Keratinocyte (primary cell): ENCODE data around the gene MRTFA. TPM values are rescaled to one million over a fixed set of nuclear protein-coding genes. Genes with fewer than 3 reads are reported as not detected.

Experiments
- DNase-seq: peaks from one replicate; pipeline ENCODE4 v3.0.0-alpha.2; 2011; ENCODE audit warnings: low read depth, missing footprints, low spot score
- FAIRE-seq: peaks from 2 replicates; lab custom pipeline; 2011; peaks lifted over from hg19 to GRCh38; lab: Jason Lieb, UNC
- H2AFZ ChIP-seq: 2 replicates; pipeline ENCODE4 v1.6.0; 2012; ENCODE audit warnings: low read length, control low read depth, inconsistent platforms; ENCODE audit not compliant: control insufficient read depth
- H3K27ac ChIP-seq: 2 replicates; pipeline ENCODE4 v1.5.1; 2011; ENCODE audit warnings: low read length; ENCODE audit not compliant: control insufficient read depth, insufficient read depth
- H3K27me3 ChIP-seq: 3 replicates; pipeline ENCODE4 v1.6.0; 2011; ENCODE audit warnings: low read length; ENCODE audit not compliant: control insufficient read depth, insufficient read depth; ENCODE audit errors: extremely low read depth
- H3K36me3 ChIP-seq, 2 experiments: 2 replicates in 1 of 2; 3 replicates in 1 of 2; pipeline ENCODE4 v1.5.1; 2011; ENCODE audit warnings: low read length in 2 of 2, mild to moderate bottlenecking in 1 of 2; ENCODE audit not compliant: control insufficient read depth in 2 of 2, insufficient read depth in 2 of 2; ENCODE audit errors: extremely low read depth in 1 of 2
- H3K4me1 ChIP-seq: 3 replicates; pipeline ENCODE4 v1.5.1; 2011; ENCODE audit warnings: low read length; ENCODE audit not compliant: control insufficient read depth, insufficient read depth; ENCODE audit errors: extremely low read depth
- H3K4me2 ChIP-seq: 3 replicates; pipeline ENCODE4 v1.6.0; 2011; ENCODE audit warnings: low read depth, low read length; ENCODE audit not compliant: control insufficient read depth, insufficient read depth; ENCODE audit errors: extremely low read depth
- H3K4me3 ChIP-seq, 3 experiments: fragments of 200-600 bp in 1 of 3; sonication (generic) in 1 of 3; 2 replicates in 2 of 3; 3 replicates in 1 of 3; pipeline ENCODE4 v1.5.1; 2011 to 2016; ENCODE audit warnings: low read length in 3 of 3, mild to moderate bottlenecking in 3 of 3, control low read depth in 2 of 3, inconsistent platforms in 1 of 3, low read depth in 1 of 3, mixed read lengths in 1 of 3, mixed run types in 1 of 3, moderate library complexity in 1 of 3; ENCODE audit not compliant: control insufficient read depth in 2 of 3, insufficient read depth in 2 of 3; ENCODE audit errors: extremely low read depth in 1 of 3
- H3K79me2 ChIP-seq: 2 replicates; pipeline ENCODE4 v1.6.0; 2012; ENCODE audit warnings: low read length; ENCODE audit not compliant: control insufficient read depth, insufficient read depth
- H3K9ac ChIP-seq: 3 replicates; pipeline ENCODE4 v1.6.0; 2011; ENCODE audit warnings: low read length; ENCODE audit not compliant: control insufficient read depth, insufficient read depth; ENCODE audit errors: extremely low read depth
- H3K9me1 ChIP-seq: 3 replicates; pipeline ENCODE4 v1.6.0; 2011; ENCODE audit warnings: low read length; ENCODE audit not compliant: control insufficient read depth, insufficient read depth; ENCODE audit errors: extremely low read depth
- H3K9me3 ChIP-seq: 2 replicates; pipeline ENCODE4 v1.5.1; 2012; ENCODE audit warnings: low read depth, low read length; ENCODE audit not compliant: control insufficient read depth
- H4K20me1 ChIP-seq: 3 replicates; pipeline ENCODE4 v1.6.0; 2011; ENCODE audit warnings: low read length; ENCODE audit not compliant: control insufficient read depth, insufficient read depth; ENCODE audit errors: extremely low read depth
- EZH2 ChIP-seq: IDR thresholded peaks from one replicate; pipeline ENCODE4 v1.6.1; 2012; ENCODE audit warnings: inconsistent platforms, mild to moderate bottlenecking, low read length, moderate library complexity
- dilution Hi-C: fragments of 300-500 bp; cut with MboI; formaldehyde crosslinking; loops from one replicate; pipeline ENCODE4 v1.7.0; 2020; ENCODE audit warnings: low sequenced_read_pairs; ENCODE audit not compliant: extremely low pct_ligation_motif_present
- polyA plus RNA-seq, 5 experiments: library from polyadenylated mRNA; depleted of rRNA in 3 of 5; stranded (reverse) in 3 of 5; stranded (forward) in 1 of 5; unstranded in 1 of 5; fragments of >200 nt; gene quantifications; 1 replicate in 1 of 5; 2 replicates in 3 of 5; 3 replicates in 1 of 5; pipeline versions ENCODE4 v1.2.1 to v1.2.3, GENCODE V29; 2011 to 2012; ENCODE audit warnings: missing spikeins in 2 of 5, low read depth in 1 of 5, low replicate concordance in 1 of 5
- TF ChIP-seq, protein P1 (sequence below), 3 experiments: IDR thresholded peaks in 1 of 3; conservative IDR thresholded peaks in 1 of 3; optimal IDR thresholded peaks in 1 of 3; 2 replicates in 2 of 3; 3 replicates in 1 of 3; pipeline versions ENCODE3 to v1.5.1; 2011; ENCODE audit warnings: low read length in 3 of 3, mild to moderate bottlenecking in 3 of 3, moderate library complexity in 2 of 3, control low read depth in 1 of 3, inconsistent platforms in 1 of 3; ENCODE audit not compliant: insufficient read depth in 2 of 3; ENCODE audit errors: extremely low read depth in 1 of 3

MRTFA gene
- polyA plus RNA-seq, 1 donor (not counting 4 experiments of a cell fraction or from before 2014, with no cell fraction given), result 6.5 TPM

DNA sequence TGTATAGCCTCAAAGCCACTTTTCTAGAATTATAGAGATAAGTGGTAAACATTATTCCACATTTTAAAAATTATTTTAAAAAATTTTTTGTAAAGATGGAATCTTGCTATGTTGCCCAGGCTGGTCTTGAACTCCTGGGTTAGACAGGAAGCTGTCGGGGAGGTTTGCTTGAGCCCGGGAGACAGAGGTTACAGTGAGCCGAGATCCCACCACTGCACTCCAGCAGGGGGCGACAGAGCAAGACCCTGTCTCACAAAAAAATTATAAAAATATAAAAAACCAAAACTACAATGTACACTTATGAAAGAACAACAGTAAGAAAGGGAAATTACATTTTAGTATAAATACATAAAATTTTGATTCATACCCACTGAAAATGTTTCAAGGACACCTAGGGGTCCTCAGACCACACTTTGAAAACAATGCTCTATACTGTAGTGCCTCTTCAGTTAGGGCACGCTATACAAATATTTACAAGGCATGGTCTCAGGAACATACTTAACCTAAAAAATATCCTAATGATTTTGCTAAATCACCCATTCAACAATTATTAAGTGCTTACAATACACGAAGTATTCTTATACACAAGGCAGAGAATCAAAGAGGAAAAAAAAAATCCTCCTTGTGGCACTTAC lies 111.2 kb downstream of the MRTFA start:
- Histone ChIP-seq H3K4me2 (no peak overlapping the region), H2AFZ (no peak overlapping the region), H3K27me3 (no peaks in the 10 kb centered on the region), H3K4me3 (no peak overlapping the region), H3K27ac (no peak overlapping the region), H3K4me1 (peaks cover 15% of the 10 kb centered on the region), H3K9ac (no peak overlapping the region), H4K20me1 (no peaks in the 10 kb centered on the region), H3K9me3 (no peaks in the 10 kb centered on the region), H3K79me2 (peaks cover 62% of the 10 kb centered on the region), H3K9me1 (no peaks in the 10 kb centered on the region), H3K36me3 (peaks cover 5 to 11% of the 10 kb centered on the region in 2 experiments)
- dilution Hi-C loops, result loop anchor here (25.0 kb wide), 1 partner anchor 112 kb away; the partner anchor contains the start of gene MRTFA
- DNase-seq (no peak), FAIRE-seq (no peak)
- TF ChIP-seq, protein P1, sequence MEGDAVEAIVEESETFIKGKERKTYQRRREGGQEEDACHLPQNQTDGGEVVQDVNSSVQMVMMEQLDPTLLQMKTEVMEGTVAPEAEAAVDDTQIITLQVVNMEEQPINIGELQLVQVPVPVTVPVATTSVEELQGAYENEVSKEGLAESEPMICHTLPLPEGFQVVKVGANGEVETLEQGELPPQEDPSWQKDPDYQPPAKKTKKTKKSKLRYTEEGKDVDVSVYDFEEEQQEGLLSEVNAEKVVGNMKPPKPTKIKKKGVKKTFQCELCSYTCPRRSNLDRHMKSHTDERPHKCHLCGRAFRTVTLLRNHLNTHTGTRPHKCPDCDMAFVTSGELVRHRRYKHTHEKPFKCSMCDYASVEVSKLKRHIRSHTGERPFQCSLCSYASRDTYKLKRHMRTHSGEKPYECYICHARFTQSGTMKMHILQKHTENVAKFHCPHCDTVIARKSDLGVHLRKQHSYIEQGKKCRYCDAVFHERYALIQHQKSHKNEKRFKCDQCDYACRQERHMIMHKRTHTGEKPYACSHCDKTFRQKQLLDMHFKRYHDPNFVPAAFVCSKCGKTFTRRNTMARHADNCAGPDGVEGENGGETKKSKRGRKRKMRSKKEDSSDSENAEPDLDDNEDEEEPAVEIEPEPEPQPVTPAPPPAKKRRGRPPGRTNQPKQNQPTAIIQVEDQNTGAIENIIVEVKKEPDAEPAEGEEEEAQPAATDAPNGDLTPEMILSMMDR (optimal IDR thresholded peaks at IDR 0.05 in 1 of 3, IDR thresholded peaks at IDR 0.05 in 1 of 3, conservative IDR thresholded peaks at IDR 0.05 in 1 of 3; ENCODE audit: extremely low read depth in 1 of 3, insufficient read depth in 2 of 3, low read length in 3 of 3), result peak; percentile 55 to 64 (median 62)
- TF ChIP-seq EZH2, result no peak

DNA sequence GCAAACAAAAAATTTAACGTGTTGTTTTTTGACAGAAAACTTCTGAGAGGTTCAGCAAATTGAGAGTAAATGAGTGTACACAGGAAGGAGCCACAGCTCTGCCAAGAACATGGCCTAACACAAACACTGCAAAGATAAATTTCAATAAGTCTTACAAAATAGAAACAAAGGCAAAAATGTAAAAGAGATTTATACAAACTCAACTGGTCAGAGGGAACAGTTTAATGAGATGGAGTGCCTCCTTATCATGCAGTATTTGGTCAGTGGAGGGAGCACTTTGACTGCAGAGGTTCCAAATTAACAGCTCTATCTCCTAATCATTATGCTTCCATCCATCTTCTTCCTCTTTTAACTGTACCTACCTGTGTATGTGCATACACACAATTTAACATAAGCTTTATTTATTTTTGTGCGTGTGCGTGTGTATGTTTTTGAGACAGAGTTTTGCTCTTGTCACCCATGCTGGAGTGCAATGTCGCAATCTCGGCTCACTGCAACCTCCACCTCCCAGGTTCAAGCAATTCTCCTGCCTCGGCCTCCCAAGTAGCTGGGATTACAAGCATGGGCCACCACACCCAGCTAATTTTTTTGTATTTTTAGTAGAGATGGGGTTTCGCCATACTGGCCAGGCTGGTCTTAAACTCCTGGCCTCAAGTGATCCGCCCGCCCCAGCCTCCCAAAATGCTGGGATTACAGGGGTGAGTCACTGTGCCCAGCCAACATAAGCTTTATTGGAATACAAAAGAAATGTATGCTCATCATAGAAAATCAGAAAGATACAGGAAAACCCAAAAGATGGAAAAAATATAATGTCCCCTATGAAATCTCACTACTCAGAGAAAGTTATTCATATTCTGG lies 111.9 kb downstream of the MRTFA start:
- Histone ChIP-seq H2AFZ (no peak overlapping the region), H3K79me2 (peaks cover 61% of the 10 kb centered on the region), H3K9ac (no peak overlapping the region), H3K36me3 (peaks cover 5 to 7% of the 10 kb centered on the region in 2 experiments), H3K9me3 (no peaks in the 10 kb centered on the region), H3K27me3 (no peaks in the 10 kb centered on the region), H3K27ac (no peak overlapping the region), H4K20me1 (no peaks in the 10 kb centered on the region), H3K4me1 (peaks cover 21% of the 10 kb centered on the region), H3K9me1 (no peaks in the 10 kb centered on the region), H3K4me3 (no peak overlapping the region), H3K4me2 (no peak overlapping the region)
- TF ChIP-seq EZH2, result no peak
- TF ChIP-seq, protein P1 (optimal IDR thresholded peaks at IDR 0.05 in 1 of 3, IDR thresholded peaks at IDR 0.05 in 1 of 3, conservative IDR thresholded peaks at IDR 0.05 in 1 of 3; ENCODE audit: extremely low read depth in 1 of 3, insufficient read depth in 2 of 3, low read length in 3 of 3), result peak; percentile 20 to 52 (median 42)
- dilution Hi-C loops, result loop anchor here (25.0 kb wide), 1 partner anchor 113 kb away; the partner anchor contains the start of gene MRTFA
- FAIRE-seq (peak; percentile 5), DNase-seq (no peak)
